OCI-LY1 (cell line): Measurements from ENCODE around the gene ZNF76.

ENCODE experiments used
- EZH2 ChIP-seq: fragments of 200-600 bp; sonication (generic), shearing (Covaris generic); IDR thresholded peaks from 2 replicates; pipeline ENCODE4 v1.8.0; 2017; ENCODE audit warnings: borderline replicate concordance, mixed run types, mild to moderate bottlenecking, antibody characterized with exemption, low read length, moderate library complexity, mixed read lengths
- TF ChIP-seq, protein P1 (sequence below): fragments of 200-600 bp; sonication (generic), shearing (Covaris generic); IDR thresholded peaks from 2 replicates; pipeline ENCODE4 v1.5.1; 2017; ENCODE audit warnings: mild to moderate bottlenecking, antibody characterized with exemption, low read length, moderate library complexity, mixed read lengths

DNA sequence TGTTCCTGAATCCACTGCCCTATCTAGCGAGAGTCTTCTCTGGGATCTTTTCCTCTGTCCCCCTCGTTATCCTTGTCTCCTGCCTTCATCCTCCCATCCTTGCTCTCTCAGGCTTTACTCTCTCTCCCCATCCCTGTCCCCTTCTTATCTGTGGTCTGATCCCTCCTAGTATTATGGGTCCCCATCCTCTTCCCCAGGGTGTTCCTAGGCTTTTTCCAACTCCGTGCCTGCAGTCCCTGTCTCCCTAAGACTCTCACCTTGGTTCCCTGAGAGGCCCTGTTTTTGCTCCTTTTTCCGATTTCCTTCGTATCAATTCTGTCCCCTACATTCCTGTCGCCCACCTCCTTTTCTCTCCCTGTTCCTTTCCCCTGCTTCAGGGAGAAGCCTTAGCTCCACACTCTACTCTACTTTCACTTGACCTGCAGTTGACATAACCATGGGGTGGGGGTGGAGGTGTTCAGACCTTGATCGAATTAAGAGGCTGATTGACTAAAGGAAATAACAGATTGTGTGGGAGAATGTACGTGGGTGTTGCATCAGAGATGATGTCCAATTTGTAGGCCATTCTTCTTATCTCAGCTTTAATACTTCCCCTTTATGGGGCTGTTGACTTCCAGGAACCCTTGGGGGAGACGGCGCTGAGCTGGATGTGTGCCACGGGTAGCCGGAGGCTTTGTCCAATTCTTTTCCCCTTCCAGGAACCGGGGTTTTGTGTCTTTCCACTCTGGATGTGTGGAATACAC lies 83.7 kb downstream of the ZNF76 start:
- no peak for TF ChIP-seq EZH2
- TF ChIP-seq, protein P1, sequence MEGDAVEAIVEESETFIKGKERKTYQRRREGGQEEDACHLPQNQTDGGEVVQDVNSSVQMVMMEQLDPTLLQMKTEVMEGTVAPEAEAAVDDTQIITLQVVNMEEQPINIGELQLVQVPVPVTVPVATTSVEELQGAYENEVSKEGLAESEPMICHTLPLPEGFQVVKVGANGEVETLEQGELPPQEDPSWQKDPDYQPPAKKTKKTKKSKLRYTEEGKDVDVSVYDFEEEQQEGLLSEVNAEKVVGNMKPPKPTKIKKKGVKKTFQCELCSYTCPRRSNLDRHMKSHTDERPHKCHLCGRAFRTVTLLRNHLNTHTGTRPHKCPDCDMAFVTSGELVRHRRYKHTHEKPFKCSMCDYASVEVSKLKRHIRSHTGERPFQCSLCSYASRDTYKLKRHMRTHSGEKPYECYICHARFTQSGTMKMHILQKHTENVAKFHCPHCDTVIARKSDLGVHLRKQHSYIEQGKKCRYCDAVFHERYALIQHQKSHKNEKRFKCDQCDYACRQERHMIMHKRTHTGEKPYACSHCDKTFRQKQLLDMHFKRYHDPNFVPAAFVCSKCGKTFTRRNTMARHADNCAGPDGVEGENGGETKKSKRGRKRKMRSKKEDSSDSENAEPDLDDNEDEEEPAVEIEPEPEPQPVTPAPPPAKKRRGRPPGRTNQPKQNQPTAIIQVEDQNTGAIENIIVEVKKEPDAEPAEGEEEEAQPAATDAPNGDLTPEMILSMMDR = no peak
